ENCODE measurements around the gene CPLANE2.

Gene CPLANE2

GRCh38 chr1:16251381-16251780 is 14.4 kb upstream of the CPLANE2 start:
- Mint-ChIP-seq H3K27ac (no peak overlapping the region), H3K27me3 (ENCODE audit: low read depth) (no peaks in the 10 kb centered on the region), H3K4me3 (no peak overlapping the region), H3K4me1 (peaks cover 35% of the 10 kb centered on the region), H3K36me3 (ENCODE audit: low read depth) (peaks cover 51% of the 10 kb centered on the region), H3K9me3 (no peaks in the 10 kb centered on the region)
- TF ChIP-seq CTCF (IDR thresholded peaks at IDR 0.05; ENCODE audit: unreplicated experiment in 3 of 3): no peak

DNA sequence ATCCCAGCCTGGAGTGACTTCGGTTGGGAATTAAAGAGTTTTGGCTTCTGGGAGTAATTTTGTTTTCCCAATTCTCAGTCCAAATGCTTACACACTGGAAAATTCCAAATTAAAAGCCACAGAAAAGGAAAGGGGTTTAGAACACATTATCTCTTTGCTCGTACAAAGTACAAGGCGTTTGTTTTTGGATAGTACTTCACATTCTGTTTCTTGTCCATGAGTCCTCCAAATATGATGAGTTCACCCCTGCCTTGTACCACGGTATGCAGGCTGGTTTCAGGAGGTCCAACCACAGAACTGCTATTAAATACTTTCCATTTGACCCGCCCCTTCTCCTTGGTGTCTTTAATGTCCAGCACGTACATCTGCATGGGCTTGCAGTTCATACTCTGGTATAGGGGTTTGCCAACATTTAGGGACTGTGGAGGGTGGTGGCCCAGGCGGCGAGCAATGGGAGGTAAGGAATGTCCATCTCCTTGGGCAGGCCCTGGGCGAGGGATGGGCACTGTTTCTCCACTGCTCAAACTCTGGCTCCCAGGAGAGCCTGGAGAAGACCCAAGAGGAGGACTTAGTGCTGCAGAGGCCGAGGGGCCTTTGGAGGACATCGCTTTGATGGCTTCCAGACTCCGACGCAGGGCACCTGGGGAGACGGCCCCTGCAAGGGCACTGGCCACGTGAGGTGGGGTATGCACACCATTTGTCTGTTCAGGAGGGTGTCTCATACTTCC is 13.7 kb upstream of the CPLANE2 start:
- no peak overlapping the region for H3K4me3 Mint-ChIP-seq
- H3K27me3 Mint-ChIP-seq (ENCODE audit: low read depth): no peaks in the 10 kb centered on the region
- H3K27ac Mint-ChIP-seq: no peak overlapping the region
- peaks cover 35% of the 10 kb centered on the region for H3K4me1 Mint-ChIP-seq
- no peaks in the 10 kb centered on the region for H3K9me3 Mint-ChIP-seq
- peaks cover 47% of the 10 kb centered on the region for H3K36me3 Mint-ChIP-seq (ENCODE audit: low read depth)
- TF ChIP-seq CTCF (IDR thresholded peaks at IDR 0.05; ENCODE audit: unreplicated experiment in 3 of 3): no peak

- H3K27me3 Mint-ChIP-seq (ENCODE audit: low read depth): no peaks in the 10 kb centered on the region
- TF ChIP-seq CTCF (IDR thresholded peaks at IDR 0.05; ENCODE audit: unreplicated experiment in 3 of 3): no peak
These were observed 12.7 kb upstream of the CPLANE2 start for GRCh38 chr1:16249596-16250241.

DNA sequence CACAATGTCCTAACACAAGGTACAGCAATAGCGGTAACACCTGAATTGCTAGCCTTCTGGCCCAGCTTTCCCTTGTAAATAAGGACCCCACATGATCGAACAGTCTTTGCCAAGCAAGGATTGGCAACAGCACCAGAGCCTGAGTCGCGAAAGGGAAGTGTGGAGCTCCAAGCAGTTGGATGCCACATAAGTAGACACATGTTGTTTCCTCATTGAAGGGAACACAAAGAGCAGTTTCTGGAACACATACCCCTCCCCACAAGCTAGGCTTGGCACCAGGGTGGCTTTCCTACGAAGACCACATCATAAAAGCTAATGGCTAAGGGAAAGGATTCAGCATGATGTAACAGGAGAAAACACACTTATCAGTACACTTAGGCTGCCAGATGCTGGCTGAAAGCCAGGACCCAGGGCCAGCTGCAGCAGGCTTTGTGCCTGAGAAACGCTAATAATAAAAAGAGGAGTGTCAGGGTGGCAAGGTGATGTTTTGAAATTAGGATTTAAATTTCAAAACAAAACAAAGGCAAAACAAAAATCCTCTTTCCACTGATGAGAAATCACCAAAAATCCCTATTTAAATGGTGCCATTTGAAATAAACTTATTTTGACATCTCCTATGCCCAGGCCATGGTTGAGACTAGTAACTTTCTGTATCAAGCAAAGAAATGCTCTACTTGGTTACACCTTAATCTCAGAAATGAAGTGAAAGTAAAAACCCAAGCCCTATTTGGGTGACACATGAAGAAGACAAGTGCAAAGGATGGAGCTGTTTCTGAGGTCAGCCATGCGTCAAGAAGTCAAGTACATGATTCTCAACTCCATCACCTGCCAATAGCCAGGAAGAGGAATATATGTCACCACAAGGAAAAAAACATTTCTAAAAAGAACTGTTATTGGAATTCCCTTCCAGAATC is 11.9 kb upstream of the CPLANE2 start:
- Mint-ChIP-seq H3K9me3 (no peaks in the 10 kb centered on the region), H3K36me3 (ENCODE audit: low read depth) (peaks cover 33% of the 10 kb centered on the region), H3K4me1 (peaks cover 41% of the 10 kb centered on the region), H3K27ac (peak overlapping the region in 2 of 3 experiments; percentile 45 to 68), H3K27me3 (ENCODE audit: low read depth) (no peaks in the 10 kb centered on the region), H3K4me3 (peak overlapping the region in 1 of 3 experiments; percentile 34)
- no peak for TF ChIP-seq CTCF (IDR thresholded peaks at IDR 0.05; ENCODE audit: unreplicated experiment in 3 of 3)

More at GRCh38 chr1:16249596-16250241, 12.7 kb upstream of the CPLANE2 start:
- peaks cover 41% of the 10 kb centered on the region for H3K36me3 Mint-ChIP-seq (ENCODE audit: low read depth)
- no peaks in the 10 kb centered on the region for H3K9me3 Mint-ChIP-seq
- H3K27ac Mint-ChIP-seq: peak overlapping the region; percentile 8 to 68 (median 59)
- H3K4me3 Mint-ChIP-seq: no peak overlapping the region
- peaks cover 35% of the 10 kb centered on the region for H3K4me1 Mint-ChIP-seq

DNA sequence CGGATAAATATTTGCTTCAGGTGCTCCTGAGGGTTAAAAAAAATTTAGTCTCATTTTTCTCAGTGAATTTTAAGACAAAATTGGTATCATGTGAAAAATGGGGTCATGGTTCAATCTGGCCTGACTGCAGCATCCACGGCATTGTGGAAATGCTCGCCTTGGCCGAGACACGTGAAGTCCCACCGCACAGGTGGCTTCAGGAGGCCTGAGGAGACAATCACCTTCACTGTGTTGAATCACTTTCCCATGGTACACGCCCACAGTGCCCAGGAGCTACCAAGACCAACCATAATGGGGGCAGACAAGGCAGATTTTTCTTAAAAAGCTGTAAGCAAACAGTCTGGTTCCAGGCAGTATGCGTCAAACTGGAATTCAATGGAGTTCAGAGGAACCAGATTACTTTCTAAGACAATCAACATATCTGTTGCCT is 11.0 kb upstream of the CPLANE2 start:
- Mint-ChIP-seq H3K4me3 (no peak overlapping the region), H3K27ac (peak overlapping the region; percentile 26 to 68 (median 65)), H3K27me3 (ENCODE audit: low read depth) (no peaks in the 10 kb centered on the region), H3K9me3 (no peaks in the 10 kb centered on the region), H3K36me3 (ENCODE audit: low read depth) (peaks cover 33% of the 10 kb centered on the region), H3K4me1 (peaks cover 41% of the 10 kb centered on the region)
- no peak for TF ChIP-seq CTCF (IDR thresholded peaks at IDR 0.05; ENCODE audit: unreplicated experiment in 3 of 3)
